LNCaP clone FGC (cell line): ENCODE measurements around the gene GPATCH8.
"Not testable (repeated sequence)": the region's sequence is repeated elsewhere in the genome, so short reads cannot be mapped to it uniquely, and the experiment has no call there.

Source experiments
- DNase-seq: peaks from one replicate; pipeline ENCODE4 v3.0.0-alpha.2; 2011; ENCODE audit warnings: low read depth
- H3K4me3 ChIP-seq: 2 replicates; pipeline ENCODE4 v1.5.1; 2011; ENCODE audit warnings: mild to moderate bottlenecking, low read depth, low read length, control low read depth
- CTCF ChIP-seq: IDR thresholded peaks from 2 replicates; pipeline ENCODE4 v1.5.1; 2012; ENCODE audit warnings: mild to moderate bottlenecking; ENCODE audit not compliant: control insufficient read depth, insufficient read depth; ENCODE audit errors: extremely low read depth

The GPATCH8 gene

GRCh38 chr17:44394833-44395232, 108.4 kb downstream of the GPATCH8 start:
- DNase-seq = no peak
- no peak overlapping the region for H3K4me3 ChIP-seq
- no peak for TF ChIP-seq CTCF

- DNase-seq, H3K4me3 ChIP-seq: not testable (repeated sequence)
These were observed 109.1 kb downstream of the GPATCH8 start for GRCh38 chr17:44394112-44394511.

- no peak for DNase-seq
- TF ChIP-seq CTCF = no peak
- no peak overlapping the region for H3K4me3 ChIP-seq
These were observed 112.8 kb downstream of the GPATCH8 start for GRCh38 chr17:44390250-44390870.

GRCh38 chr17:44389723-44390202, 113.4 kb downstream of the GPATCH8 start:
- no peak for TF ChIP-seq CTCF
- H3K4me3 ChIP-seq = no peak overlapping the region
- DNase-seq = no peak

- no peak within 1 kb of the TSS for H3K4me3 ChIP-seq
- TF ChIP-seq CTCF = no peak
- DNase-seq = no peak
These were observed 113.9 kb downstream of the GPATCH8 start, which contains the start of gene ITGA2B for GRCh38 chr17:44389281-44389680. TSS of gene ITGA2B (minus strand) at chr17:44389649. CDS start at chr17:44389473, 176 bp downstream.

- no peak for TF ChIP-seq CTCF
- no peak overlapping the region for H3K4me3 ChIP-seq
- no peak for DNase-seq
These were observed 115.4 kb downstream of the GPATCH8 start for GRCh38 chr17:44387804-44388203.

- H3K4me3 ChIP-seq = no peak overlapping the region; the same call in 1 of the 2 replicates
- TF ChIP-seq CTCF = no peak
These were observed 117.1 kb downstream of the GPATCH8 start for GRCh38 chr17:44386182-44386525.

More at GRCh38 chr17:44386182-44386525, 117.1 kb downstream of the GPATCH8 start:
- DNase-seq = no peak
